NCI-H446 (cell line): ENCODE data around the gene PDCD7.
"Not testable (repeated sequence)": the region's sequence is repeated elsewhere in the genome, so short reads cannot be mapped to it uniquely, and the experiment has no call there.

Experiments
- DNase-seq, 2 experiments: peaks; one replicate each; lab custom pipeline; 2025; lab: John Stamatoyannopoulos, UW

Gene PDCD7

DNA sequence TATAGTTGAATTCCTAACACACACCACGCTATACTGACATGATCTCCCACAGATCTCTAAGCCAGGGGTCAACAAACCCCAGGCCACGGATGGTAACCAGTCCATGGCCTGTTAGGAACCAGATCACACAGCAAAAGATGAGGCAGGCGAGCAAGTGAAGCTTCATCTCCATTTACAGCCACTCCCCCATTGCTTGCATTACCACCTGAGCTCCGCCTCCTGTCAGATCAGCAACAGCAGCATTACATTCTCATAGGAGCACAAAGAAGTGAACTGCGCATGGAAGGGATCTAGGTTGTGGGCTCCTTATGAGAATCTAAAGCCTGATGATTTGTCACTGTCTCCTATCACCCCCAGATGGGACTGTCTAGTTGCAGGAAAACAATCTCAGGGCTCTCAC, 2.7 kb downstream of the PDCD7 start:
- no peak for DNase-seq

DNA sequence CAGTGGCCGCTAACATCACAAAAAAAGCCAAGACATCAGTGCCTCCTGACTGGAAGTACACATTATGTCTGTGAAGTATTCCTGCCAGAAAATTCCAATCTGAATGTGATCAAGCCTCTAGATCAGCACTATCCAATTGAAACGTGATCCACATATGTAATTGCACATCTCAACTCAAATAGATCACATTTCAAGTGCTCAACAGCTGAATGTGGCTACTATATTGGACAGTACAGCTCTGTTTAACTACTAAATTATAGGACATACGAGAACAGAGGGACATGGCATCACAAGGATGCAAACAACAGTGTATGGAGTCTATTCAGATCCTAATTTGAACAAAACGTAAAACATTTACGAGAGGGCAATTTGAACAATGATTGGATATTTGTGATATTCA, 18.1 kb downstream of the PDCD7 start:
- DNase-seq: no peak

DNA sequence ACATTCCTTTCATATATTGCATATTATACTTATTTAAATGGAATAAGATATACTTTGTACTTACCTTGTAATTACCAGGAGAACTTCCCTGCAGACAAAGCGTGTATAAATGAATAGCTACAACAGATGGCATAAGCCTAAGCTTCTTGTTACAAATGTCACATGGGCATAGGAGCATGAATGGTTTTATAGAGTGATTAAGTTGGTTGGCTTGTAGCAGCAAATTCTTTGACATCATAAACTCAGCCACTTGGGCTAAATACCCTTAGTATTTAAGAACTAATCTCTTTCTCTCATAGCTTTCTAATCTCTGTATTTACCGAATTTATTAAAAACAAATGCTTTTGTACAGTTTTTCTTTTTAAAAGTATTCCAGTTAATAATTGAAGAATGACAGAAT, 18.5 kb downstream of the PDCD7 start, which contains the start of gene UBAP1L:
TSS of gene UBAP1L (minus strand) at position 115 of the 400 bp plus-strand sequence. CDS start 8,985 bp downstream, outside the sequence.
- DNase-seq: no peak

DNA sequence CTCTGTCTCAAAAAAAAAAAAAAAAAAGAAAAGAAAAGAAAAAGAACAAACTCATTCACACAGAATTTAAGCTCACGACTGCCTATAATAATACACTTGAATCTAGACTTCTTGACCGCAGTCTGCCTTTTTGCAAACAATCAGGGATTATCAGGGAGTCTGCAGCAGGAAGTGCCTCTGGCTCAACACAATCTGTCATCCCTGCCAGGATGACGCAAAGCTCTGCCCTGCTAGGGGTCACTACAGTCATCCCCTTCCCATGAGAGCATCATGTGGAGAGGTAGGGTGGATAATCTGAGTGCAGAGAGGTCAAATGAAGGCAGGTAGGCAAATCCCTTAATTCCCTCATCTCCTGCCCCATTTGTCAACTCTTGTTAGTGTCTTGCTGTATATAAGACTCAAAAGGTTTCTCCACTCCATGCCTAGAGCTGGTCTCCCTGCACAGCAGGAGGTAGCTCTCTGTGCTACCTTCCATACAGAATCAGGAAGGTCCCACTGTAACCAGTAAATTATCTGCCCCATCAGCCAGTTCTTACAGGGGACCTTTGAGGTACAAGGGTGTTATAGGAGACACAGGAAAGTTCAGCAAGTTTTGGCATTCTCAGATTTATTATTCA, 22.8 kb downstream of the PDCD7 start:
- no peak for DNase-seq

DNA sequence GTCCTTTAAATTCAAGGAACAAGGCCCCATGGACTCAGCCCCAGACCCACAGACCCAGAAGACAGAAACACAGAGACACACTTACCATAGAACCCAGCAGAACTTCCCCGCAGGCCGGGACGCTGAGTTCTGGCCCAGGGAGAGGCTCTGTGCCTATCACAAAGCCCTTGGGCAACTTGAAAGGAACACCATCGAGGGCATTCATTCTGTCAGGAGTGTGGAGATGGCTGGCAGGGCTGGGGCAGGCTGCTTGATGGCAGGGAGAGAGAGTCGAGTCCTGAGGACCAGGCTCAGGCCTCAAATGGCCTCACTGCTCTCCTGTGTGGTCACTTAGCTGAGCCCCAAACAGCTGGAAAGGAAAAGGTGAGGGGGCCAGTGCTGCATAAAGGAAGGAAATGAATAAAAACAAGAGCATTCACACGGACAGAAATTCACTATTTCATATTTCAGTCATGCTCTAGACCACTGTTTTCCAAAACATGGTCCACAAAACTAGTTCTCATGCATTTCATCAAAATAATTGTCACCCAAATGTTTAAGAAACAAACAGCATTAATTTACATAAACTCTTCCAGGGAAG, 27.5 kb downstream of the PDCD7 start:
- DNase-seq: no peak

DNA sequence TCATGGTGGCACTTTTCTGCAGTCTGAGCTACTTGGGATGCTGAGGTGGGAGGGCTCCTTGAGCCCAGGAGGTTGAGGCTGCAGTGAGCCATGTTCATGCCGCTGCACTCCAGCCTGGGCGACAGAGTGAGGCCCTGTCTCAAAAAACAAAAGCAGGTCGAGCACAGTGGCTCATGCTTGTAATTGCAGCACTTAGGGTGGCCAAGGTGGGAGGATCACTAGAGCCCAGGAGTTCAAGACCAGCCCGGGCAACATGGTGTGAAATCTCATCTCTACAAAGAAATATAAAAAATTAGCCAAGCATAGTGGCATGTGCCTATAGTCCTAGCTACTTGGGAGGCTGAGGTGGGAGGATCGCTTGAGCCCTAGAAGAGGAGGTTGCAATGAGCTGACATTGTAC, 28.6 kb downstream of the PDCD7 start:
- DNase-seq: no peak

DNA sequence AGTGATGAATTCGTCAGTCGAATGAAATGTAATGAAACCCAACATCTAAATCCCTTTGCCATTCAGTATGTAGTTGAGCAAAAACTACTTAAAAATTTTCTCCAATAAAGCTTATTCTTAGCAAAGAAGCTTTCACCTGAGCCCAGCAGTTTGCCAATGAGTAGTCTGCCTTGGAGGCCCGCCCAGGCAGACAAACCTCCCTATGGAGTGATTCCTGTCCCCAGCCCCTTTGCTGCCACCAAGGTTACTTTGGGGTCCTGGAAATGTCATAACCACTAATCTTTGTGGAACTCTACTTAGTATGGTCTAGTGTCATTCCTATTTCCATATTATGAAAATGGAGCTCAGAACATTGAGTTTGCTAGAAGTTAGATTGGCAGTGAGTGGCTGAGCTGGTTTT, 30.7 kb downstream of the PDCD7 start:
- DNase-seq: no peak

DNA sequence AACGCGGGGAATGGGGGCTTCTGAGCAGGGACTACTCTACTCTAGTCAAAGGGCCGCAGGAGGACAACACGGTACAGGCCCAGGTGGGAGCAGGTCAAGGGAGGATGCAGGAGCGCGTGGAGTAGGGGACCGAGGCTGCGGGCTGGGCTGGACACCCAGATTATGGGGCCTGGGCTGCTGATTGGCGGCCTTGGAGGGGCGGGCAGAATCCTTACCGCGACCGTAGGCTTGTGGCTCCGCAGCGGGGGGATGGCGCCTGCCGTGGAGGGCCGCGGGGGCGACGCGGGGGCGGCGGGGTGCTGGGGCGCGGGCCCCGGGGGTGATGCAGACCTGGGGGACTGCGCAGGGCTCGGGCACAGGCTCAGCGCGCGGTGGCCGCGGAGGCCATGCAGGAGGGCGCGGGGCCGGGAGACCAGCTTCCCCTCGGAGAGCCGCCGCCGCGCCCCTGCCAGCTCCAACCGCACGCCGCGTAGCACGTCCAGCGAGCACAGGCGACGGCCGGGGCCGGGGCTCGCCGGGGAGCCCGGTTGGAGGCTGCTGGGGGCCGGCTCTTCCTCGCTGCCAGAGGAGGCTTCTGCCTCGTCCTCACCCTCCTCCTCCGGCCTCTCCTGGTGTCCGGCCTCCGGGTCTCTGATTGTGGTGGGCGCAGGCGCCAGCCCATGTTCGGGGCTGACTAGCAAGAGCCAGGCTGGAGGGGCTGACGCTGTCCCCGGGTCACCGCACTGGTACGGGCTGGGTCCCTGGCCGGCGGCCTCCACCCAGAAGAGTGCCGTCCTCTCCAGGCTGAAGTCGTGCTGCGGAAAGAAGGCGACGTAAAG, 31.5 kb downstream of the PDCD7 start:
- DNase-seq: no peak

DNA sequence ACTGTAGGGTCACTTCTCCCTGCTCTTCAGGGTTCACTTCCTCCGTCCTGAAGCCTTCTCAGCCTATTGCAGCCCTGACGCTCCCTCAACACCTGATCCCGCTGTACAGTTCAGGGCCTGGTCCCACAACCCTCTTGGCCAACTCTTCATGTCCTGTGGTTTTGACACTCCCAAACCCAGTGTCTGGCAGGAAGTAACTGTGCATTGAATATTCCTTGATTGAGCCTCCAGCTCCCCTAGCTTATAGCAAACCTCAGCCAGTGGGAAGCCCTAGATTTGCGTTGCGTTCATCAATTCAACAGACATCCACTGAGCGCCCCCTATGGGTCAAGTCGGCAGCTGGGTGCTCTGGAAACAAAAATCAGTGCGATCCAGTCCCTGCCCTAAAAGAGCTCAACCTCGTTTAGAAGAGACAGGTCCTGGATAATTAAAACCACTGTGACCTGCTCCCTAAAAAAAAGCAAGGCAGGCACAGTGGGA, 32.2 kb downstream of the PDCD7 start:
- DNase-seq: peak in 1 of 2 experiments; percentile 54

DNA sequence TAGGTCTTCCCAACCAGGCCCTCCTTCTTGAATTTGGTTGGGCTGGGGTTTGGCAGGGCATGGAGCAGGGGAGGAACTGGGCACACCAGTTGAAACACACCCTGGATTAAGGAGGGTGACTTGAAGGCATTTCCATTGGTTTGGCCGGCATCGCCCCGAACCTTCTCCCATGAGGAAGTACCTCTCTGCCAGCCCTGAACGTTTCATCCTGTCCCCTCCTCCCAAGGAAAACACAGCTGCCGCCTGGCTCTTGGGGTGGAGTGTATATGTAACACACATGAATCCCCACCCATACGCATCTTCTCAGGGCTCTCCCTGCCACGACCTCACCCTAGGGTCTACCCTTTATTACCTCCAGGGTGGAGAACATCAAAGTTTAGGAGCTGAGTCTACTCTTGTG, 33.2 kb downstream of the PDCD7 start:
- no peak for DNase-seq

DNA sequence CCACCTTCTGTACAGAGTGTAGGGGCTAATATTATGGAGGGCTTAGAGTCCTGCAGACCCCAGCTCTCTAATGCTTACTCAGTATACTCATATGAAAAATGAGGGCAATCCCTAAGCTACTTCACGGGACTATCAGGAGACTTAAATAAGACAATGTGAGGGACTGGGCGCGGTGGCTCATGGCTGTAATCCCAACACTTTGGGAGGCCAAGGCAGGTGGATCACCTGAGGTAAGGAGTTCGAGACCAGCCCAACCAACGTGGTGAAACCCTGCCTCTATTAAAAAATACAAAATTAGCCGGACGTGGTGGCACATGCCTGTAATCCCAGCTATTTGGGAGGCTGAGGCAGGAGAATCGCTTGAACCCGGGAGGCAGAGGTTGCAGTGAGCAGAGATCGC, 33.8 kb downstream of the PDCD7 start:
- not testable (repeated sequence) for DNase-seq

DNA sequence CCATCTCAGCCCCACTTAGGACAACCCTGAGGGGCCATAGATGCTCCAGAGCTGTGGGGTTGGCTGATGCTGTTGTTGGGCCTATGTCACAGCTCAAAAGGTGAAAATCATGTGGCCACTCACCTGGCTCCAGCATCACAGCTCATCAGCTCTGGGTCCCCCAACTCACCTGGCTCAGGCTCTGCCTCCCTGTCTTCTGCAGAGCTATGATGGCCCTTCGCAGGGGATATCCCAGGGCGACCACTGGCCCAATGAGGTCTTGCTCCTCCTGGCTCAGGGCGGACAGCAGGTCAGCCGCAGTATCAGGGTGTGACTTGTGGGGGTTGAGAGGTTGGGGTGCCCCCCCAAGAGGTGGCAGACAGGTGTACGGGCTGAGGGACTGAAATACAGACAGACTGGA, 34.3 kb downstream of the PDCD7 start:
- no peak for DNase-seq

DNA sequence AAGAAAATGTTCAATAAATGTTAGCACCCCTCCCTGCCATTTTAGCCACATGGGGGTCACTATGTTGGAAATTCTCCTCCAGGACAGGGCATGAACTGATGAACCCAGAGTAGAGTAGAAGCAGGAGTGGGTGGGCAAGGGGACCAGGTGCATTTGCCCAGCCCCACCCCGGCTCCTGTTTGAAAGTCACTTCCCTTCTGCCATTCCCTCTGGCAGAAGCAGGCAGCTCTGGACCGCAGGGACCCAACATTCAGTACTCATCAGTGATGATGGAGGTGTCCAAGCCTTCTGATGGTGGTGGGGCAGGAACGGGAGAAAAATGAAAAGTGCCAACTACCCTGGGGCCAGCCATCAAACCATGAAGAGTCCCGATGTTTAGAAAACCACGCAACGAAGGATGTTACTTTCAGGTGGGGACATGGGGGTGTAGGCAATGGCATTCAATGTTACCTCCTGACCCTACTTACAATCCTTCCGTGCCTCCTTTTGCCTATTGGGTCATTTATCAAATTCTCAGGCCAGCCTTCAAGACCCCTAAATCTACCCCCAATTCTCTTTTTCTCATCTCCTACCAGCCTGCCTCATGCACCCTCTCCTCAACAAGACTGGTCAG, 35.9 kb downstream of the PDCD7 start:
- DNase-seq: no peak

DNA sequence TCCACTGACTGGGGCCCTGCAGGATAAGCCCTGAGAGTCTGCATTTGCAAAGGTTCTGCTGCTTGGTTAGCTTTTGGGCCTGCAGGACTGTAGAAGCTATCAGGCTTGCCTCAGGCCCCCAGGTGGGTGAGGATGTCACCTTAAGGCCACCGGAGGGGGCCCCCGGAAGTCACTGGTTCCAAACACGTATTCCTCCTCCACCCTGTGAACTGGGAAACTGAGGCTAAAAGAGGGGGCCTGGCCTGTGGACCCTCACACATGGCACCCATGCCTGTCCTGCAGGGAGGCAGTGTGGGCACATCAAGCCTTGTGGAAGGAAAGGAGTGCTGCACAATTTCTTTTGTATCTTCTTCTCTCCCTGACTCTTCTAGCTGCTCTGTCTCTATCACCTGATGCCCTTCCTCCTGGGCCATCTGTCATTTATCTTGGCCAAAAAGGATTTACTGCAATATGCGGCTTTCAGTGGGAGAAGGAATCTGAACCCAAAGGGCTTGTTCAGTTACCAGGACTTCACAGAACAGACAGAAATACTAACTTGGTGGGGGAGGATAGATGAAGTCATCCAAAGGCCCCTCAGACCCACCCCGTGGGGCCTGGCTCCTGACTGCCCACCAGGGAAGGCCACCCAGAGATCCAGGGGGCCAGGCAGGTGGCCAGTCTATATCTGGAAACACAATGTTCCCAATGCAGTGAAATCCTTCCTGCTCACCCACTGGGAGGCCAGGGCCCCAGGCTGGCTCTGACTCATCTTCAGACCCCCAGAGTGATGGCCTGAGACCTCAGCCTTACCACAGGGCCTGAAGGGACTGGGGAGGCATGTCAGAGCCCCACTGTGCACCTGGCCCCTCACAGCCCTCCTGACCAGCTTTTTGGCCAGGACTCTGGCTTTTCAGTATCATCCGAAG, 36.9 kb downstream of the PDCD7 start:
- DNase-seq: no peak

DNA sequence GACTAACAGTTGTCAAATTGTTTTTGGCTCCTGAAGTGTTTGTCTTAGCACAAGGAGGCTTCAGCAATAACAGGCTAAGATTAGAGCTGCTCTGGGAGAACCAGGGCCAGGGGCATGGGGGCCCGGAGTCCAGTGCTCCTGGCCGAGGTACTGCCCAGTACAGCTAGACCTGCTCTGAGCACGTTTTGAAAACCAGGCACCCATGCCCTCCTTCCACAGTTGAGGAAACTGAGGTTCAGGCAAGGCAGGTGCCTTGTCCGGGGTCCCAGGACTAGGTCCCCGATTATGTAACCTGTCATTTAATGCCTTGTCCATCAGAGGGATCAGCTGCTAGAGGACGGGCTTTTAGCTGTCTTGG, 37.9 kb downstream of the PDCD7 start:
- DNase-seq: no peak

DNA sequence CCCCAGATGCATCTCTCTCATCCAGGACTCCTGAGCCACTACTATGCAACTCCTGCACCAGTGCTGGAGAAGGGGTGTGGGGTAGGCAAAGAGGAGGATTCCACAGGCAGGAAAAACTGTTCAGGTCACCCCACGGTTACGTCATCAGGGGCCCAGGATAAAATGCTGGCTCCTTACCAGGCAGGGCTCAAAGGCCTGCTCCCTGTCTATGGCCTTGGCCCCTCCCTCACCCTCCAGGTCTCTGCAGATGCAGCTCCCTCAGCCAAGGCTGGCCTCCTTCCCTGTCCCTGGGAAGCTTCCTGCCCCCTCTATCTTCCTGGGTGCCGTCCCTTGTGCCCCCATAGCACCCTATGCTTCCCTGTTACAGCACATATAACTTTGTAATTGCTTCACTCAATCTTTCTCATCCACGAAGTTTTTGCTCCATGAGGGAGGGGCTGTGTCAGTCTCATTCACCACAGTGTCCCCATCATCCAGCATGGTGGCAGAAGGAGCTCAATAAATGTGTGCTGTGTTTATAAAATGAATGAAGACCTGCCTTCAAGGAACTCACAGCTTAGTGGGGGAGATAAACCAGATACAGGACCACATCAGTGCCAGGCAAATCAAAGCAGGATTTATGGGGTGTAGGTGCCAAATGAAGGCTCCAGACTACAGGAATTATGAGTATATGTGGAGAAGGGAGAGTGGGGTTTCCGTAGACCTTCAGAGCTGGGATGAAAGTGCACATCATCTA, 38.4 kb downstream of the PDCD7 start:
- no peak for DNase-seq

DNA sequence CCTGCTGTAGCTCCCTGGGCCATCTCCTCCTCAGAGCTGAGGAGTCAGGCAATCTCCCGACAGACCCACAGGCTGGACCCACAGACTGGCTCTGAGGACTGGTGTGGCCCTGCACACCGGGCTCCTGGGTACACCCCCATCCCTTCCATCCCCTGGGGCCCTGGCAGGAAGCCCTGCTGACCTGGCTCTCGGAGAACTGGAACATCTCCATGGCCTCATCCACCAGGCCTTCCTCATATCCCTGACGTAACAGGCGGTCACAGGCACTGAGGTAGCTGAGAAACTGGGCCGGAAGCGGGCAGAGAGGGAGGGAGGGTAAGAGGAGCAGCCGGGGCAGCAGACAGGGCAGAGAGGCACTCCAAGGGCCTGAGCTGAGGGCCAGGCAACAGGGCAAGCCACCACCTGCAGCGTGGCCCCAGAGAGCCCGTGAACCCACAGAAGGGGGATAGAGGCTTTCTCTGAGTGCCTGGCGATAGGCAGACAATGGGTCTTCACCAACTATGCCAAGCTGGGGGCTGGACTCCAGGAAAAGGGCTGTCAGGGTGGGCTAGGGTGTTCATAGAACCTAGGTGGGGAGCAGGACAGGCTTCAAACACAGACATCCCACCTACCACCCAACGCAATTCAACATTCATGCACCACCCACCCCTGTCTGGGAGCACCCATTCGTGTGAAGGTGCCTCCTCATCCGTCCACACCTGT, 39.2 kb downstream of the PDCD7 start:
- no peak for DNase-seq

DNA sequence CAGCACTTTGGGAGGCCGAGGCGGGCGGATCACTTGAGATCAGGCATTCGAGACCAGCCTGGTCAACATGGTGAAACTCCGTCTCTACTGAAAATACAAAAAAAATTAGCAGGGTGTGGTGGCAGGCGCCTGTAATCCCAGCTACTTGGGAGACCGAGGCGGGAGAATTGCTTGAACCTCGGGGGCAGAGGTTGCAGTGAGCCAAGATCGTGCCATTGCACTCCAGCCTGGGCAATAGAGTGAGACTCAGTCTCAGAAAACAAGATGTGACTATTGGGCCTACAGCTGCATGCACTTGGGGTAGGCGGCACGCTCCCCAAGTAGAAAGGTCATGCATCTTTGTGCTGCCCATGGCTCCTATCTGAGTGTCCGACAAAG, 39.8 kb downstream of the PDCD7 start:
- DNase-seq: not testable (repeated sequence)

DNA sequence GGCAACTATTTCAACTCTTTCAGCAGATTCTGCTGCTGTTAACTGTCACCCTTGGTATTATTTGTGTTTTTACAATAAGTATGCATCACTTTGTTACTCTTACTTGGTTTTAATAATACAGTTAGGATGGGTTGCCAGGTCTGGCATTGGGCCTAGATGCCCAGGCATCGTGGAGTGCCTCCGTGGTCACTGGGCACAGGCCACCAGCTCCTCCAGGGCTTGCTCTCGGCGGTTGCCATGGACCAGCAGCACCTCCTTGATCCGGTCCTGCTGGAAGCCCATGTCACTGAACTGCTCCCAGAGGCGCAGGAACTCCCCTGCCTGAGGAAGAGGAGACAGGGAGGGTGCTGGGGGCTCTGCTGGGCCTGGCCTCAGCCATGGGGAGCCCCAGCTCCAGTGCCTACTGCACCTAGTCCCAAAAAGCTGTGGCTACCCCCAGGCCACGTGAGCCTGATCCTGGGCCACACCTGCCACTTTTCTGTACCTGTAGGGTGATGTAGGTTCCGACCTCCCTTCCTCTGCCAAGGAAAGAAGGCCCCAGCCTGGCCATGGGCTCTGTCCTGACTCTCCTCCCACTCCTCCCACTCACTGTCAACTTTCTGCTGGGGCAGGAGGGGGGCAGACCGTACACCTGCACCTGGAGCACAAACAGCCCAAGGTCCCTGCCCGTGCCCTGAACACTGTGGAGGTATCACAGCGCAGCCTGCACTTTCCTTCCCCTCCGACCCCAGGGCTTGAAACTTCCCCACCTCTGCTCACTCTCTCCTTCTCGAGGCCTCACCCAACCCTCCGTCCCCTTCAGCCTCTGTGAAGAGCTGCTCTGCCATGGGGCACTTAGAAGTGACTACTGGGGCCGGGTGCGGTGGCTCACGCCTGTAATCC, 40.5 kb downstream of the PDCD7 start:
- no peak for DNase-seq
